Measurements from ENCODE around the gene LRAT.
"Not testable (repeated sequence)": the region's sequence is repeated elsewhere in the genome, so short reads cannot be mapped to it uniquely, and the experiment has no call there.

LRAT gene

DNA sequence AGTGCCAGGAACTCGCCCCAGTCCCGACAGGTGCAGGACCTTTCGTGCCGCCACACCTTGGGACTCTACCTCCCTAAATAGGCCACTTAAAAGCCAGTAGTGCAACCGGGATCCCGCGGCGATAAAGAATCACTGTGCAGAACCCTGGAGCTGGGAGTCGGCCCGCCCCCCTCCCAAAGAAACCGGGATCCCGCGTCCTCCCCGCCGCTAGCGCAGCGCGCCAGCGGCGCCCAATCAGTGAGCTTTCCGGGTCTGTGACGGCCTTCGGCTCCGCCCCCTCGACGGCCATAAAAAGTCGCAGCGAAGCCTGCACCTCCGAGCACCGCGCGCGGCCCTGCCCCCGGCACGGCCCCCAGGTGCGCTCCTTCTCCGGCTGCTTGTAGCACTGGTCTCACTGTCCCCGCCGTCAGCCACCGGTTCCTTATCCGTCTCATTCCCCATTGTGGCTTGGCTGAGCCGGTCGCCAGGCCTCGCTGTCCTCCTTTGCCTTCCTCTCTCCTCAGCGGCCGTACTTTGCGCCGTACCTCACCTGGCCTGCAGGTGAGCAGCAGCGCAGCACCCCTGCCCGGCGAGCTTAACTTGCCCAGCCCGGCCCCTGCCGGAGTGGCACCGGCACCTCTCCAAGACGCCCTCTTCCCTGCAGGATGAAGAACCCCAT is at the start of gene LRAT:
TSS of gene LRAT (plus strand) at position 318 of the 658 bp plus-strand sequence. CDS start at position 645, 327 bp downstream.
- DNase-seq (ENCODE audit: low read depth in 1 of 2, low spot score in 1 of 2) = no peak
- TF ChIP-seq JUND (IDR thresholded peaks at IDR 0.05; ENCODE audit: low read depth) = no peak
- in situ Hi-C loops (cut with HindIII; ENCODE audit: low pct_unique_long_range_greater_than_20kb, low sequenced_read_pairs) = no loop called here

DNA sequence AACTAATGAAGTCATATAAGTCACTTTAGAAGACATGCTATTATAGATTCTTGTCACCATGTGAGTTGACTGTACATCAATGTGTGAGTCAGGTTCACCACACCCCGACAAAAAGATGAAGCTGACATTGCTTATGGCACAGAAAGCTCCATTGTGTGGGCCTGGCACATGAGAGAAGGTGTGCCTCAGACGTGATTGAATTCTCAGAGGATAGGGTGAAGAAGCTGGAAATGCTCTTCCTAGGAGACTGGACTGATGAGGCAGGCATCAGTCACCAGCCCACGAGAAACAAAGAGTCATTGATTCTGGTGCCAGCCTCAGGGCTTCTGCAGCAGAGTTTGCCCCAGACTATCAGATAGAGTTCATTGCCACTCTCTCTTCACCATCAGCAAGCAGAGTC is 35.9 kb upstream of the LRAT start:
- no peak for DNase-seq (ENCODE audit: low read depth in 1 of 2, low spot score in 1 of 2)
- in situ Hi-C loops (cut with HindIII; ENCODE audit: low pct_unique_long_range_greater_than_20kb, low sequenced_read_pairs) = no loop called here
- no peak for TF ChIP-seq JUND (IDR thresholded peaks at IDR 0.05; ENCODE audit: low read depth)

GRCh38 chr4:154709550-154709949 is 34.2 kb upstream of the LRAT start:
- in situ Hi-C loops (cut with HindIII; ENCODE audit: low pct_unique_long_range_greater_than_20kb, low sequenced_read_pairs) = no loop called here
- no peak for TF ChIP-seq JUND (IDR thresholded peaks at IDR 0.05; ENCODE audit: low read depth)
- no peak for DNase-seq (ENCODE audit: low read depth in 1 of 2, low spot score in 1 of 2)

DNA sequence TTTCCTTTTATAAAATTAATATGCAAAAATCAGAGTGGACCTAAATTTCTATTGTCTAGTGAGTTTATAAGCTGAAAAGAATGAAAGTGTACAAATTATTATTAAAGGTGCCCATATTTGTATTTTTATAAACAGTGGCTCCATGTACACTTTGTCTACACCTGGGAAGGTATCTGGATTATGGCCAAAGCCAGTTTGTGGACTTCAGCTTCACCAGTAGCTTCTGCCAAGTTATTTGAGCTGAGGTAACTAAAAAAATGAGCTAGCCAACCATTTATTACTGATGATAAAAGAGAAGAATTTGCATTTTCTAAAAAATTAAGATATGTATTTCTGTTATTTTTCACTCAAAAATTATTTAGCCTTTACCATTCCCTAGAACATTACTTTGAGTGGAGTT is 32.3 kb upstream of the LRAT start:
- no peak for TF ChIP-seq JUND (IDR thresholded peaks at IDR 0.05; ENCODE audit: low read depth)
- DNase-seq (ENCODE audit: low read depth in 1 of 2, low spot score in 1 of 2) = no peak
- in situ Hi-C loops (cut with HindIII; ENCODE audit: low pct_unique_long_range_greater_than_20kb, low sequenced_read_pairs) = no loop called here

GRCh38 chr4:154714339-154715040 is 29.3 kb upstream of the LRAT start:
- in situ Hi-C loops (cut with HindIII; ENCODE audit: low pct_unique_long_range_greater_than_20kb, low sequenced_read_pairs) = no loop called here

GRCh38 chr4:154719087-154719486 is 24.7 kb upstream of the LRAT start:
- in situ Hi-C loops (cut with HindIII; ENCODE audit: low pct_unique_long_range_greater_than_20kb, low sequenced_read_pairs) = no loop called here
- no peak for DNase-seq (ENCODE audit: low read depth in 1 of 2, low spot score in 1 of 2)
- TF ChIP-seq JUND (IDR thresholded peaks at IDR 0.05; ENCODE audit: low read depth) = no peak

More at GRCh38 chr4:154714339-154715040, 29.3 kb upstream of the LRAT start:
- DNase-seq (ENCODE audit: low read depth in 1 of 2, low spot score in 1 of 2) = no peak
- no peak for TF ChIP-seq JUND (IDR thresholded peaks at IDR 0.05; ENCODE audit: low read depth)

- no peak for DNase-seq (ENCODE audit: low read depth in 1 of 2, low spot score in 1 of 2)
- in situ Hi-C loops (cut with HindIII; ENCODE audit: low pct_unique_long_range_greater_than_20kb, low sequenced_read_pairs) = no loop called here
Measured at GRCh38 chr4:154720123-154720522, 23.7 kb upstream of the LRAT start.

GRCh38 chr4:154720618-154721267 is 23.1 kb upstream of the LRAT start:
- TF ChIP-seq JUND (IDR thresholded peaks at IDR 0.05; ENCODE audit: low read depth) = no peak
- in situ Hi-C loops (cut with HindIII; ENCODE audit: low pct_unique_long_range_greater_than_20kb, low sequenced_read_pairs) = no loop called here
- no peak for DNase-seq (ENCODE audit: low read depth in 1 of 2, low spot score in 1 of 2)

More at GRCh38 chr4:154720123-154720522, 23.7 kb upstream of the LRAT start:
- TF ChIP-seq JUND (IDR thresholded peaks at IDR 0.05; ENCODE audit: low read depth) = no peak

DNA sequence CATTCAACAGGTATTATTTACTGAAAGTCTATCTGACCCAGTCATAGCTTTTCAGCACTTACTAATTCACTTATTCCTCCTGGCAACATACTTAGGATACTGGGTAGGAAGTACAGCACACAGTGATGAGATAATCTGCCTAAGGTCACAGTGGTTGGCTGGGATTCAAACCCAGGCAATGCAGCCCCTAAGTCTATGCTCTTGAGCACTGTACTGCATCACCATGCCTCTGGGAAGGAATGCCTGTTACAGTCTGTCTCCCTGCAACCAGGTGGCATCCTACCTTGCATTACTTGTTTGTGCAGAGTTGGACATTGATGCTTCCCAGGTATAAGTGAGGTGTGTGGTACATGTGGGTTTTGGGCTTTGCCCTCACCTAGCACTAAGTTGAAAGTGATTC is 21.5 kb upstream of the LRAT start:
- in situ Hi-C loops (cut with HindIII; ENCODE audit: low pct_unique_long_range_greater_than_20kb, low sequenced_read_pairs) = no loop called here
- DNase-seq (ENCODE audit: low read depth in 1 of 2, low spot score in 1 of 2) = no peak

DNA sequence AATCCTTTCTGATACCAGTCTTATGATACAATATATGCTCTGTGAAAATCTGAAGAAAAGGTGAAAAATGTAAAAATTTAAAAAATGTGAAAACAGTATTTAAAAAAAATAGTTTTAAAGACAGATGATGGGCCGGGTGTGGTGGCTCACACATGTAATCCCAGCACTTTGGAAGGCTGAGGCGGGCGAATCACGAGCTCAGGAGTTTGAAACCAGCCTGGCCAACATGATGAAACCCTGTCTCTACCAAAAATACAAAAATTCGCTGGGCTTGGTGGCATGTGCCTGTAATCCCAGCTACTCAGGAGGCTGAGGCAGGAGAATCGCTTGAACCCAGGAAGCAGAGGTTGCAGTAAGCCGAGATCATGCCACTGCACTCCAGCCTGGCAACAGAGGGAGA is 20.2 kb upstream of the LRAT start:
- DNase-seq (ENCODE audit: low read depth in 1 of 2, low spot score in 1 of 2); in situ Hi-C loops (cut with HindIII; ENCODE audit: low pct_unique_long_range_greater_than_20kb, low sequenced_read_pairs): not testable (repeated sequence)

More for the DNA sequence above, 21.5 kb upstream of the LRAT start:
- no peak for TF ChIP-seq JUND (IDR thresholded peaks at IDR 0.05; ENCODE audit: low read depth)

- in situ Hi-C loops (cut with HindIII; ENCODE audit: low pct_unique_long_range_greater_than_20kb, low sequenced_read_pairs) = no loop called here
- DNase-seq (ENCODE audit: low read depth in 1 of 2, low spot score in 1 of 2) = no peak
Measured at GRCh38 chr4:154727540-154727939, 16.3 kb upstream of the LRAT start.

DNA sequence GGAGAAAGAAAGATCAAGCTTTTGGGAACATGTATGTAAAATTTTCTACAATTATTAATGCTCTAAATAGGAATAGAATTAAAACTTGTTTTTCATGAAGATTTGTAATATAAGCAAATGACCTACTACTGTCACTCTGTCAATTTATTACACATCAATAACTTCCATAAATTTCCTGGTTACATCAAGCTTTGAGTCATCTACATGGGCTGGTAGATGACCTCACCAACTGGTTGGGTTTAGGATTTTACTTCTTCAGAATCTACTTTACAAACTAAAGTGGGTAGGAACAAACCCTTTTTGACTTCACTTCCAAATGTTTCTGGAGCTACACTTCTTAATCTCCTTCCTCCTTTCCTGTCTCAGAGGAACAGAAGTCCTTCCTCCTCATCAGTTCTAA is 12.0 kb upstream of the LRAT start:
- DNase-seq (ENCODE audit: low read depth in 1 of 2, low spot score in 1 of 2) = no peak
- in situ Hi-C loops (cut with HindIII; ENCODE audit: low pct_unique_long_range_greater_than_20kb, low sequenced_read_pairs) = no loop called here
- no peak for TF ChIP-seq JUND (IDR thresholded peaks at IDR 0.05; ENCODE audit: low read depth)

More at GRCh38 chr4:154727540-154727939, 16.3 kb upstream of the LRAT start:
- TF ChIP-seq JUND (IDR thresholded peaks at IDR 0.05; ENCODE audit: low read depth) = no peak

DNA sequence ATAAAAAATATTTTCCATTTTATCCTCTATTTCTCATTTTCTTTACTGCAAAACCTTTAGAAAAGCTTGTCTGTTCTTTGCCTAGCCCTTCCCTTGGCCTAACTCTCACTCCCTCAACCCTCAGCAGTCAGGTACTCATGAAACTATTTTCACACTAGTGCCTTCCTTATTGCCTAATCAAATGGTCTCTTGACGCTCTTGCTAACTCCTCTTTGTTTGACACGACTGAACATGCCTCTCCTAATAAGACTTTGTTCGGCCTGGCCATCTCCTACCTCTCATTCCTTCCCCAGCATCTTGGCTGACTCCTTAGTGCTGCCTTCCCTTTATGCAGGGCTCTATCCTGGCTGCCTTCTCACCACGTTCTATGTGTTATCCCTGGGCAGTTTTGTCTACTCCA is 11.1 kb upstream of the LRAT start:
- in situ Hi-C loops (cut with HindIII; ENCODE audit: low pct_unique_long_range_greater_than_20kb, low sequenced_read_pairs) = no loop called here
- TF ChIP-seq JUND (IDR thresholded peaks at IDR 0.05; ENCODE audit: low read depth) = no peak
- no peak for DNase-seq (ENCODE audit: low read depth in 1 of 2, low spot score in 1 of 2)
